HCT116 (cell line): Measurements from ENCODE around the gene USP3. TPM values are rescaled to one million over a fixed set of nuclear protein-coding genes. Genes with fewer than 3 reads are reported as not detected.

ENCODE experiments used
- ATAC-seq: fragments of 200-7000 bp; cut with Tn5 transposase; 2 replicates; pipeline ENCODE4 v1.9.1; 2020; ENCODE audit warnings: mild to moderate bottlenecking, moderate library complexity
- BruUV-seq: library from RNA; stranded (reverse); fragments of 400-500 nt; replicated peaks from 2 replicates; lab custom pipeline; 2021; lab: Mats Ljungman, UMichigan
- CTCF ChIA-PET: fragments of 300-600 bp; sonication (Branson Sonifier 250); formaldehyde crosslinking; loops from one replicate; lab custom pipeline; 2021; ENCODE audit warnings: antibody characterized with exemption; lab: Charles Lee
- POLR2A ChIA-PET: fragments of 300-600, 350-600 bp; sonication (Branson Sonifier 250); formaldehyde crosslinking; loops from one replicate; lab custom pipeline; 2021; ENCODE audit warnings: antibody characterized with exemption; lab: Charles Lee
- RAD21 ChIA-PET, 2 experiments: fragments of 300-600 bp; sonication (Branson Sonifier 250); formaldehyde crosslinking; loops; one replicate each; lab custom pipeline; 2023; ENCODE audit warnings: low total read pairs in 2 of 2; ENCODE audit not compliant: uncharacterized antibody in 2 of 2, unreplicated experiment in 2 of 2, low non-redundant PET in 1 of 2; lab: Charles Lee
- DNase-seq: peaks from one replicate; pipeline ENCODE4 v3.0.0-alpha.2; 2010; ENCODE audit warnings: low read depth, low spot score
- H2AFZ ChIP-seq: fragments of 200-600 bp; shearing (Covaris generic), sonication (generic); 2 replicates; pipeline ENCODE4 v1.6.1; 2017; ENCODE audit warnings: low read depth, mixed run types, mixed read lengths, antibody characterized with exemption, low read length; ENCODE audit not compliant: poor library complexity, severe bottlenecking
- H3K27ac ChIP-seq: 2 replicates; pipeline ENCODE4 v1.5.1; 2012; ENCODE audit warnings: low read depth, low read length
- H3K27me3 ChIP-seq: fragments of 200-600 bp; sonication (generic); 2 replicates; pipeline ENCODE4 v1.6.1; 2016; ENCODE audit warnings: mixed run types, low read length, mixed read lengths; ENCODE audit not compliant: insufficient read depth
- H3K36me3 ChIP-seq, 2 experiments: fragments of 200-500 bp in 1 of 2; fragments of 200-600 bp in 1 of 2; sonication (Bioruptor generic) in 1 of 2; sonication (generic) in 1 of 2; 2 replicates each; pipeline versions ENCODE4 v1.5.1 to v1.6.1; 2014 to 2016; ENCODE audit warnings: low read length in 2 of 2, inconsistent platforms in 1 of 2, mixed read lengths in 1 of 2, mixed run types in 1 of 2; ENCODE audit not compliant: insufficient read depth in 2 of 2, control insufficient read depth in 1 of 2
- H3K4me1 ChIP-seq, 2 experiments: fragments of 200-600 bp in 1 of 2; sonication (generic) in 1 of 2; 2 replicates each; pipeline versions ENCODE4 v1.5.1 to v1.6.1; 2012 to 2017; ENCODE audit warnings: low read length in 2 of 2, inconsistent platforms in 1 of 2, mild to moderate bottlenecking in 1 of 2, mixed read lengths in 1 of 2, mixed run types in 1 of 2, moderate library complexity in 1 of 2; ENCODE audit not compliant: insufficient read depth in 2 of 2, control insufficient read depth in 1 of 2
- H3K4me2 ChIP-seq: fragments of 200-600 bp; sonication (generic); 2 replicates; pipeline ENCODE4 v1.6.1; 2017; ENCODE audit warnings: mixed run types, low read length, mixed read lengths
- H3K4me3 ChIP-seq, 2 experiments: fragments of 200-600 bp in 1 of 2; sonication (generic) in 1 of 2; replicated peaks in 1 of 2; 2 replicates each; pipeline ENCODE4 v1.5.1; 2011 to 2016; ENCODE audit warnings: low read length in 2 of 2, control low read depth in 1 of 2, low read depth in 1 of 2, mild to moderate bottlenecking in 1 of 2, mixed read lengths in 1 of 2, mixed run types in 1 of 2
- H3K79me2 ChIP-seq: fragments of 200-600 bp; sonication (generic); 2 replicates; pipeline ENCODE4 v1.6.1; 2017; ENCODE audit warnings: mild to moderate bottlenecking, mixed run types, low read length, moderate library complexity, mixed read lengths; ENCODE audit not compliant: insufficient read depth
- H3K9ac ChIP-seq: fragments of 200-600 bp; sonication (generic); 2 replicates; pipeline ENCODE4 v1.6.1; 2016; ENCODE audit warnings: low read length, mixed read lengths
- H3K9me2 ChIP-seq: fragments of 200-600 bp; sonication (generic), shearing (Covaris generic); 2 replicates; pipeline ENCODE4 v1.6.1; 2017; ENCODE audit warnings: mixed run types, mild to moderate bottlenecking, moderate library complexity; ENCODE audit not compliant: insufficient read depth
- H3K9me3 ChIP-seq, 2 experiments: fragments of 200-500 bp in 1 of 2; fragments of 200-600 bp in 1 of 2; sonication (Bioruptor generic) in 1 of 2; sonication (generic) in 1 of 2; 2 replicates each; pipeline ENCODE4 v1.6.1; 2014 to 2017; ENCODE audit warnings: low read length in 2 of 2, mixed read lengths in 2 of 2, inconsistent platforms in 1 of 2, low read depth in 1 of 2, mild to moderate bottlenecking in 1 of 2, mixed run types in 1 of 2, moderate library complexity in 1 of 2; ENCODE audit not compliant: control insufficient read depth in 1 of 2, insufficient read depth in 1 of 2
- H4K20me1 ChIP-seq: fragments of 200-600 bp; sonication (generic), shearing (Covaris generic); 2 replicates; pipeline ENCODE4 v1.6.1; 2017; ENCODE audit warnings: mixed run types, mild to moderate bottlenecking, moderate library complexity; ENCODE audit not compliant: insufficient read depth
- ATF3 ChIP-seq: IDR thresholded peaks from 2 replicates; pipeline ENCODE4 v1.6.1; 2012
- ELF1 ChIP-seq: IDR thresholded peaks from 2 replicates; pipeline ENCODE4 v1.6.1; 2012; ENCODE audit warnings: low read depth, borderline replicate concordance
- FOSL1 ChIP-seq: IDR thresholded peaks from 2 replicates; pipeline ENCODE4 v1.6.1; 2012; ENCODE audit warnings: low read depth
- JUND ChIP-seq: IDR thresholded peaks from 2 replicates; pipeline ENCODE4 v1.6.1; 2012
- POLR2A ChIP-seq: IDR thresholded peaks from 2 replicates; pipeline ENCODE4 v1.7.0; 2011; ENCODE audit warnings: borderline replicate concordance; ENCODE audit not compliant: insufficient read depth, insufficient read length; ENCODE audit errors: extremely low read depth
- POLR2AphosphoS5 ChIP-seq: IDR thresholded peaks from 2 replicates; pipeline ENCODE4 v1.6.1; 2011; ENCODE audit warnings: mild to moderate bottlenecking, low read depth, low read length, moderate library complexity
- REST ChIP-seq: IDR thresholded peaks from 2 replicates; pipeline ENCODE4 v1.6.1; 2012; ENCODE audit warnings: low read depth
- SIN3A ChIP-seq: IDR thresholded peaks from 2 replicates; pipeline ENCODE4 v1.6.1; 2012; ENCODE audit warnings: low read depth
- SP1 ChIP-seq: IDR thresholded peaks from 2 replicates; pipeline ENCODE4 v1.6.1; 2012; ENCODE audit warnings: low read depth
- TCF7L2 ChIP-seq: IDR thresholded peaks from 2 replicates; pipeline ENCODE4 v1.7.0; 2011; ENCODE audit warnings: borderline replicate concordance, inconsistent platforms; ENCODE audit not compliant: insufficient read depth, insufficient read length; ENCODE audit errors: extremely low read depth
- ZFX ChIP-seq: fragments of 450-650 bp; IDR thresholded peaks from 2 replicates; pipeline ENCODE4 v1.6.1; 2017
- intact Hi-C: fragments of 100-400 bp; cut with micrococcal nuclease; formaldehyde crosslinking; loops from 2 replicates; pipeline ENCODE4 v1.10.0; 2022
- total RNA-seq: library from RNA; stranded (reverse); gene quantifications from one replicate; pipeline ENCODE4 v1.2.1, GENCODE V29; 2021; ENCODE audit not compliant: unreplicated experiment

The USP3 gene
- total RNA-seq, 1 experiment from 2014 or later = 61.6 TPM

- TF ChIP-seq REST (no peak), TCF7L2 (no peak), SP1 (no peak), ATF3 (no peak), ZFX (no peak), SIN3A (no peak), POLR2AphosphoS5 (no peak), ELF1 (no peak), JUND (no peak)
These were observed 15.0 kb upstream of the USP3 start (continued) for GRCh38 chr15:63489352-63489751.

- Histone ChIP-seq H3K79me2 (no peaks in the 10 kb centered on the region), H3K9ac (no peak overlapping the region), H2AFZ (no peak overlapping the region), H3K9me3 (no peaks in the 10 kb centered on the region), H3K9me2 (no peaks in the 10 kb centered on the region), H3K4me3 (no peak overlapping the region), H3K36me3 (no peaks in the 10 kb centered on the region), H3K27me3 (no peaks in the 10 kb centered on the region), H3K4me2 (no peak overlapping the region), H3K27ac (no peak overlapping the region), H3K4me1 (peaks cover 5 to 17% of the 10 kb centered on the region in 2 experiments; a peak in 3 of 4 replicates), H4K20me1 (no peaks in the 10 kb centered on the region)
- DNase-seq (no peak), ATAC-seq (no peak)
- no peak for TF ChIP-seq FOSL1
- no peak for TF ChIP-seq POLR2A
- ChIA-PET RAD21 (no interaction called here), POLR2A (interaction anchor here (0.7 to 2.0 kb wide), 3 partner anchors 12 to 522 kb away, joined by 4 to 8 read pairs (median 4); partner anchors contain the start of gene USP3), CTCF (no interaction called here)
- intact Hi-C loops = no loop called here
- no TSS peak for BruUV-seq
These were observed 13.9 kb upstream of the USP3 start for GRCh38 chr15:63490345-63491034.
